Measurements from ENCODE around the gene CNOT1. TPM values are rescaled to one million over a fixed set of nuclear protein-coding genes. Genes with fewer than 3 reads are reported as not detected.
"Not testable (repeated sequence)": the region's sequence is repeated elsewhere in the genome, so short reads cannot be mapped to it uniquely, and the experiment has no call there.

CNOT1 gene
- total RNA-seq, 1 donor from 2014 or later, result 247 TPM

DNA sequence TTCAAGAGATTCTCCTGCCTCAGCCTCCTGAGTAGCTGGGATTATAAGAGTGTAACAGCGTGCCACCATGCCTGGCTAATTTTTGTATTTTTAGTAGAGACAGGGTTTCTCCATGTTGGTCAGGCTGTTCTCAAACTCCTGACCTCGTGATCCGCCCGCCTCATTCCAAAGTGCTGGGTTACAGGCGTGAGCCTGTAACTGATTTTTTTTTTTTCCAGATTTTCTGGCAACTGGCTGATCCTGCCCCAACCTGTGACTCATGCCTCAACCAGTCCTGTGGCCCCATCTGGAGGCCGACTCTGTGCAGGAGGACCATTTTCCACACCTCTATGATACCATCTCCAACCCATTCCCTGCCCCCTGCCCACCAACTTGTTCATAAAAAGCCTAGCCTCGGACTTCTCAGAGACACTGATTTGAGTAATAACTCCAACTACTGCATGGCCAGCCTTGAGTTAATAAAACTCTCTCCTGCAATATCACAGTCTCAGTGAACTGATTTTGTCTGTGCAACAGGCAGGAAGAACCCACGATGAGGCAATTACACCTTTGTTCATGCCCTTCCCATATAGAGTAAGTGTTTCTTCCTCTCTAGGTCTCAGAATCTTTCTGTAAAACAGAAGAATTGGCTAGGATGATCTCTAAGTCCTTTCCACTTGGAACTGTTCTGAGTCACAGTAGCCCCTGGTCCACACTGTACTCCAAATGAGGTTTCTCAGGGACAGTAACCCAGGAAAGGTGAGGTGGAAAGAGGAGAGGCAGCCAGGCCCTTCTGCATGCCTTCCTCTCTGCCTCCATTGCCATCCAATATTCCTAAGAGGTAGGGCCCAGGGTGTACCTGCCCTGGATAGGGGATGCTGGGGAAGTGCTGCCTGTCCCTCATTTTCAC is 8.8 kb upstream of the CNOT1 start:
- intact Hi-C loops (cut with micrococcal nuclease), result no loop called here

DNA sequence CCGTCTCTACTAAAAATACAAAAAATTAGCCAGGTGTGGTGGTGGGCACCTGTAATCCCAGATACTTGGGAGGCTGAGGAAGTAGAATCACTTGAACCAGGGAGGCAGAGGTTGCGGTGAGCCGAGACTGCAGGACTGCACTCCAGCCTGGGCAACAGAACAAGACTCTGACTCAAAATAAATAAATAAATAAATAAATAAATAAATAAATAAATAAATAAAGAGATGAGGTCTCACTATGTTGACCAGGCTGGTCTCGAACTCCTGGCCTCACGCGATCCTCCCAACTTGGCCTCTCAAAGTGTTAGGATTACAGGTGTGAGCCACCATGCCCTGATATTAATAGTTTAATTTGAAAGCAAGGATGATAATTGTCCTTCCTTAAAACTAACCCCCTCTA is 7.4 kb upstream of the CNOT1 start:
- intact Hi-C loops (cut with micrococcal nuclease), result not testable (repeated sequence)

DNA sequence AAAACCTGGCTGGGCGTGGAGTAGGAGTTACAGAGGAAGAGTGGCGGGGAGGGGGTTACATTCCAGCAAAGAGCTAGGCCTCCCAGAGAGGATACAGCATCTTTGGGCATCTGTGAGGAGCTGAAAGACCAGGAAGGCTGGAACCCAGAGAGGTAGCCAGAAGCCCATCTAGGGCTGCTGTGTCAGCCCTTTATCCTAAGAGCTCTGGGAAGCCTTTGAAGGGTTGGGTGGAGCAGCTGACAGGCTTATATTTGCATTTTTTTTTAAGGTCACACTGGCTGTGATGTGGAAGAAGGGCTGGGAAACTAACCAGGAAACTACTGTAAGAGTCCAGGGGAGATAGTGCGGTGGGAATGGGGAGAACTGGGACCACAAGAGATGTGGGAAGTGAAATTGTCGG is 6.8 kb upstream of the CNOT1 start:
- intact Hi-C loops (cut with micrococcal nuclease), result no loop called here

DNA sequence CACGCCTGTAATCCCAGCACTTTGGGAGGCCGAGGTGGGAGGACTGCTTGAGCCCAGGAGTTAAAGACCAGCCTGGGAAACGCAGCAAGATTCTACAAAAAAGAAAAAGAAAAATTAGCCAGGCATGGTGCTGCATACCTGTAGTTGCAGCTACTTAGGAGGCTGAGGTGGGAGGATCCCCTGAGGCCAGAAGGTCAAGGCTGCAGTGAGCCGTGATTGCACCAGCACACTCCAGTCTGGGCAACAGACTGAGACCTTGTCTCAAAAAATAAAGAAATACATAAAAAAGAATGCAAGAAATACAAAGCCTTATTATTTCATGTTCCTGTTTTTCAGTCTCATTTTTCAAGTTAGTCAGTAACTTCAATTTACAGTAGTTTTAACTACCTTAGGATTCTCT is 5.9 kb upstream of the CNOT1 start:
- intact Hi-C loops (cut with micrococcal nuclease), result no loop called here

DNA sequence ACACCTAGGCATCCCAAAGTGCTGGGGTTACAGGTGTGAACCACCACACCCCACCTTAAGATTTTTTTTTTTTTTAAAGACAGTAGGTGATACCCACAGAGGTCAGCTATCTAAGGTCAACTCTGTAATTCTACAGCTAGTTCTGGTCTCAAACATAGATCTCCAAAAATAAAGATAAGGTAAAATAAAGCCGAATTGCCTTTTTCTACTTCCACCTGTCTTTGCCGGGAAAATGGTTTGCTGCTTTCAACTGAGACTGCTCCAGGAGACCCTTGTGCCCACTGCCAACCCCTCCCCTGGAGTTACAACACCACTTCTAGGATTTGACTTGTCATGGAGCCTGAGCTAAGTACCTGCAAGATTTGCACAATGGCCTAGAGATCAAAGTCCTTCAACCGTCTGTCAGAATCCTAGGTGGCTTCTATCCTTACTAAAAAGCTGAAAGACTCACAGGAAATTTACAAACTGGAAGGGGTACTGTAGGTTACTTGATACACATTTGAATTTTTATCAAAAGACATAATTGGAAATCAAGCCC is 4.7 kb upstream of the CNOT1 start:
- intact Hi-C loops (cut with micrococcal nuclease), result no loop called here

- intact Hi-C loops (cut with micrococcal nuclease), result loop anchor here (1.0 to 10.0 kb wide), 3 partner anchors 114 to 892 kb away; partner anchors contain the start of genes CSNK2A2, KATNB1 and SETD6
Observed at GRCh38 chr16:58628845-58629732, 537 bp downstream of the CNOT1 start.

GRCh38 chr16:58624209-58624608 is 5.4 kb downstream of the CNOT1 start:
- intact Hi-C loops (cut with micrococcal nuclease), result loop anchor here (10.0 kb wide), 1 partner anchor 429 kb away; the partner anchor contains the start of gene CSNK2A2

DNA sequence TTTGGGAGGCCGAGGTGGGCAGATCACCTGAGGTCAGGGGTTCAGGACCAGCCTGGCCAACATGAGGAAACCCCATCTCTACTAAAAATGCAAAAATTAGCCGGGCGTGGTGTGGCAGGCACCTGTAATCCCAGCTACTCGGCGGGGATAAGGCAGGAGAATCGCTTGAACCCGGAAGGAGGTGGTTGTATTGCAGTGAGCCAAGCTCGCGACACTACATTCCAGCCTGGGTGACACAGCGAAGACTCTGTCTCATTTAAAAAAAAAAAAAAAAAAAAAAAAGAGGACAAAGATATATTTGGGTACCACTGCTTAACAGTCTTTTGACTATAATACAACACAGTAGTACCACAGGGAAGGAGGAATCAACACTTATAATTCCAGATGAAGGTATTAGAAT is 9.2 kb downstream of the CNOT1 start:
- intact Hi-C loops (cut with micrococcal nuclease), result loop anchor here (10.0 kb wide), 1 partner anchor 426 kb away; the partner anchor contains the start of gene CSNK2A2

GRCh38 chr16:58615280-58615679 is 14.3 kb downstream of the CNOT1 start:
- intact Hi-C loops (cut with micrococcal nuclease), result no loop called here

- intact Hi-C loops (cut with micrococcal nuclease), result no loop called here
Observed at GRCh38 chr16:58614860-58615259, 14.8 kb downstream of the CNOT1 start.

DNA sequence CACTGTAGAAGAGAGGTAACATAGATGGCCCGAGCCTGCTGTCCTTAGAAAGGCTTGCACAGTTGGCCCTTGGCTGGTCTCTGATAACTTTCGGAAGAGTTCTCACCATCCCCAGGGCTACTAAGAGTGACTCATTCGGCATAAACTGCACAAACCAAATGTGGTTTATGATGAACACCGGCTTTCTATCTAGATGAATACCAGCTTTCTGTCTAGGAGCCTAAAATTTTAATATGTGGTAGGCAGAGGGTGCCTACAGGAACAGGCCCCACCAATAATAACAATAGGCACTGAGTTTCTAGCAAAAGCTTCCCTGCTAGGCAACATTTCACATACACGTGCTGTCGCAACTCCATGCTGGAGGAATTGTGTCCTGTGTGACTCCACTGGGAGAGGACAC is 15.4 kb downstream of the CNOT1 start:
- intact Hi-C loops (cut with micrococcal nuclease), result no loop called here

DNA sequence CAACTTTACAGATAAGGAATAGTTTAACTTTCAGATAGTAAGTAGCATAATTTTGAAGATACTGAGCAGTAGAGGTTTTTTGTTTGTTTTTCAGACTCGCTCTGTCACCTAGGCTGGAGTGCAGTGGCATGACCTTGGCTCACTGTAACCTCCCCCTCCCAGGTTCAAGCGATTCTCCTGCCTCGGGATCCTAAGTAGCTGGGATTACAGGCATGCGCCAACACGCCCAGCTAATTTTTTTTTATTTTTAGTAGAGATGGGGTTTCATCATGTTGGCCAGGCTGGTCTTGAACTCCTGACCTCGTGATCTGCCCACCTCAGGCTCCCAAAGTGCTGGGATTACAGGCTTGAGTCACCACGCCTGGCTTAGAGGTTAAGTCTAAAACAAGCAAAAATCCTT is 16.7 kb downstream of the CNOT1 start:
- intact Hi-C loops (cut with micrococcal nuclease), result not testable (repeated sequence)

DNA sequence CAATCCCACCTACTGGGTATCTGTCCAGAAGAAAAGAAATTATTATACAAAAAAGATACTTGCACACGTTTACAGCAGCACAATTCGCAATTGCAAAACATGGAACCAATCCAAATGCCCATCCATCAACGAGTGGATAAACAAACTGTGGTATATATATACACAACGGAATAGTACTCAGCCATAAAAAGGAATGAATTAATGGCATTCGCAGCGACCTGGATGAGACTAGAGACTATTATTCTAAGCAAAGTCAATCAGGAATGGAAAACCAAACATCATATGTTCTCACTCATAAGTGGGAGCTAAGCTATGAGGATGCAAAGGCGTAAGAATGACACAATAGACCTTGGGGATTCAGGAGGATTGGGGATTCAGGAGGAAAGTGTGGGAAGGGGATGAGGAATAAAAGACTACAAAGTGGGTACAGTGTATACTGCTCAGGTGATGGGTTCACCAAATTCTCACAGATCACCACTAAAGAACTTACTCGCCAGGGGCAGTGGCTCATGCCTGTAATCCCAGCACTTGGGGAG is 21.0 kb downstream of the CNOT1 start:
- intact Hi-C loops (cut with micrococcal nuclease), result no loop called here

DNA sequence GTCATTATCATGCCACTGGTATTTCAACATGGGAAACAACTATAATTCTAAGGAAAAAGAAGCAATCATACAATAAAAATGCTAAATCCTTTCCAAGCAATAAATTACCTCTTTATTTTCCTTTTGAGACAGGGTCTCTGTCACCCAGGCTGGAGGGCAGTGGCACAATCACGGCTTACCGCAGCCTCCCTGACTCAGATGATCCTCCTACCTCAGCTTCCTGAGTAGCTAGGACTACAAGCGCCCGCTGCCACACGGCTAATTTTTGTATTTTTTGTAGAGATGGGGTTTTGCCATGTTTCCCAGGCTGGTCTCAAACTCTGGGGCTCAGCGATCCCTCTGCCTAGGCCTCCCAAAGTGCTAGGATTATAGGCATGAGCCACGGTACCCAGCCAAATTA is 24.1 kb downstream of the CNOT1 start:
- intact Hi-C loops (cut with micrococcal nuclease), result no loop called here

DNA sequence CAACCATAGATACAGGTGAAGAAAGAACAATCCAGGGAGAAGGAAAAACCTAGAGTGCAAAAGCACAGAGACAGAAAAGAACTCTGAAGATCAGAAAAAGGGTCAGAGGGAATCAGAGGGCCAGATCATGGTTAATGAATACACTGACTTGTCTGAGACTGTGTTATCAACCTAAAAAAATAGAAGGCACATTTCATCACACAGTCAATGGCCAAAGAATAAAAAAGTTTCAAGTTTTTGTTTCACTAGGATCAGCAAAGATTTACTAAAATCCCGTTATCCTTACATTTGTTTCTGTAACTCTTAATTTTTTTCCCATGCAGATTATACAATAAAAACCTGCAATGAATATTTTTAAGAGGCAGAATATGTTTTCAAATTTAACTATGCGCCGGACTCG is 38.5 kb downstream of the CNOT1 start:
- intact Hi-C loops (cut with micrococcal nuclease), result no loop called here

DNA sequence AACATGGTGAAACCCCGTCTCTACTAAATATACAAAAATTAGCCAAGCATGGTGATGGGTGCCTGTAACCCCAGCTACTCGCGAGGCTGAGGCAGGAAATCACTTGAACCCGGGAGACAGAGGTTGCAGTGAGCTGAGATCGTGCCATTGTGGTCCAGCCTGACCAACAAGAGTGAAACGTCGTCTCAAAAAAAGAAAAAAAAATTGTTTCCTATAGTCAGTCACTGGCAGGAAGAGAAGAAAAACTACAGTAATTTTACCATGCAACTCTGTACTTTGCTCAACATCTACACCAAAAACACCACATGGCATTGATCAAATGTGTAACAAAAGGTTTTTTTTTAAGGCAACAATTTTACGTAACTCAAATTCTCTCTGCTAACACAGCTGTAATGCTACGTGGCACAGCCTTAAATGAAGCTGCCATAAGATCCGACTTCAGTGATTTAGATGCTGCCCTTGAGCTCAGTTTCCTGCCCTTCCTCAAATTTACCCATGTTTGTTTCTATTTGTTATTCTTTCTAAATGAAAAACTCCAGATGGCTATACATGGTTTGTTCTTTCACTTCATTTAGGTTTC is 40.2 kb downstream of the CNOT1 start:
- intact Hi-C loops (cut with micrococcal nuclease), result no loop called here

GRCh38 chr16:58588406-58588805 is 41.2 kb downstream of the CNOT1 start:
- intact Hi-C loops (cut with micrococcal nuclease), result no loop called here

DNA sequence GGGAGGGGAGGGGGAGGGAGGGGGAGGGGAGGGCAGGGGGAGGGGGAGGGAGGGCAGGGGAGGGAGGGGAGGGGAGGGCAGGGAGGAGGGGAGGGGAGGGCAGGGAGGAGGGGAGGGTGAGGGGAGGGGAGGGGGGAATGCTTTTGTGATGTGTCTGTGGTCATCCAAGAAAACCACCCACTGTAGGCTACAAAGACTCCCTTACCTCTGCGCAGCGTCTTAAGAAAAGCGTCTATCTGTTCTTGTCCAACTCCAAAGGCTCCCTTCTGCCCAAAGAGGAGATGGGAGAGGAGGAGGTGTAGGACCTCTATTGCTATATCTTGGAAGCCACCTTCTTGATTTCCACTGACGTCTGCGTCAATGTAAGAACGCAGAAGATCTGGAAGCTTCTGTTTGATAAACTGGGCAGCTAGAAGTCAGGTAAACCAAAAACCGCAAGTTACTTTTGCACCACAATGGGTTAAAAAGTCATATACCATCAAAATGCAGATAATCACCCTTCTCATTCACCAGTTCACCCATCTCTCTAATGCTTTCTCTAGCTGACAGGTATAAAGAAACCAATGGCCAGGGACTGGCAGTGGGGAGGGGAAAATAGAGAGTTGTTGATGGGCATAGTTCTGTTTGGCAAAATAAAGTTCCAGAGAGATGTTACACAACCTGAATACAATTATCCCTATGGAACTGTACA is 43.1 kb downstream of the CNOT1 start:
- intact Hi-C loops (cut with micrococcal nuclease), result no loop called here

GRCh38 chr16:58584831-58585505 is 44.7 kb downstream of the CNOT1 start:
- intact Hi-C loops (cut with micrococcal nuclease), result no loop called here
